Mucosa of descending colon (tissue), 3 donors: ENCODE data around the gene CACNA1H. TPM values are rescaled to one million over a fixed set of nuclear protein-coding genes. Genes with fewer than 3 reads are reported as not detected.

Experiments
- ATAC-seq: fragments of 200-7000 bp; cut with Tn5 transposase; one replicate; pipeline ENCODE4 v1.9.1; 2020; ENCODE audit warnings: mild to moderate bottlenecking, moderate library complexity
- DNase-seq, 3 donors: peaks; one replicate each; pipeline ENCODE4 v3.0.0-alpha.2; 2020
- H3K36me3 ChIP-seq: fragments of 200-600 bp; one replicate; pipeline ENCODE4 v1.8.0; 2021; ENCODE audit warnings: low read depth, mild to moderate bottlenecking
- H3K4me1 ChIP-seq: fragments of 200-600 bp; one replicate; pipeline ENCODE4 v1.8.0; 2021; ENCODE audit warnings: low read depth, mild to moderate bottlenecking
- H3K4me3 ChIP-seq: fragments of 200-600 bp; one replicate; pipeline ENCODE4 v1.8.0; 2021; ENCODE audit warnings: mild to moderate bottlenecking
- H3K9me3 ChIP-seq: fragments of 200-600 bp; one replicate; pipeline ENCODE4 v1.8.0; 2021; ENCODE audit warnings: mild to moderate bottlenecking
- intact Hi-C, 2 donors: fragments of 100-400 bp; cut with DNase I in 1 of 2; cut with micrococcal nuclease in 1 of 2; formaldehyde crosslinking; loops; one replicate each; pipeline versions ENCODE4 v1.11.0 to v1.11.1; 2022; cut with DNase I, micrococcal nuclease
- total RNA-seq, 3 donors: library from RNA; stranded (reverse); fragmentation: NEBNext Ultra II Directional in 2 of 3; extraction: Animal tissue kit (Norgen Biotek cat#: 25700) in 2 of 3; gene quantifications; one replicate each; pipeline versions ENCODE4 v1.2.1 to v1.2.4, GENCODE V29; 2021 to 2023
- TF ChIP-seq, protein P1 (sequence below): fragments of 200-600 bp; IDR thresholded peaks from one replicate; pipeline ENCODE4 v1.8.0; 2022; ENCODE audit warnings: antibody characterized with exemption, mild to moderate bottlenecking
- donor health status: DM: no; HTN: no; CAD: no; lungs with moderate emphysema.
- donor health status: DM: no; HTN: no; CAD: no.
- donor health status: DM: no; HTN: yes; CAD: no.

Gene CACNA1H
- total RNA-seq, 3 donors from 2014 or later = 6.0 to 160 (median 9.5) TPM

DNA sequence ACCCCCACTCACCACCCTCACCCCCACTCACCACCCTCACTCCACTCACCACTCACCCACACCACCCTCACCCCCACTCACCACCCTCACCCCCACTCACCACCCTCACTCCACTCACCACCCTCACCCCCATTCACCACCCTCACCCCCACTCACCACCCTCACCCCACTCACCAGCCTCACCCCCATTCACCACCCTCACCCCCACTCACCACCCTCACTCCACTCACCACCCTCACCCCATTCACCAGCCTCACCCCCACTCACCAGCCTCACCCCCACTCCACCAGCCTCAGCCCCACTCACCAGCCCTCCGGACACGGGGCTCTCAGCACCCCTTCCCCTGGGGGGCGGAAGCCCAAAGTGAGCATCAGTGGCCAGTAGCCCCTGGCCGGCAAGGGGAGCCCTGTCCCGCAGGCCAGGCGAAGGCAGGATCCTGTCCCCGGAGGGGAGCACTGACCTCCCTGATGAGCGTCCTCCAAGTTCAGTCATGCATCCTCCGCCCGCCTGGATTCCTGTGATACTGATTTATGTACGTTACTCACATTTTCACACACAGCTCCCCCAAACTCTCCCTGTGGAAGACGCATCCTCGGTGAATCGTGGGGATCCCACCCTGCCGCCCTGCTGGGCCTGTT, 38.9 kb upstream of the CACNA1H start:
- H3K4me1 ChIP-seq = no peaks in the 10 kb centered on the region
- TF ChIP-seq, protein P1, sequence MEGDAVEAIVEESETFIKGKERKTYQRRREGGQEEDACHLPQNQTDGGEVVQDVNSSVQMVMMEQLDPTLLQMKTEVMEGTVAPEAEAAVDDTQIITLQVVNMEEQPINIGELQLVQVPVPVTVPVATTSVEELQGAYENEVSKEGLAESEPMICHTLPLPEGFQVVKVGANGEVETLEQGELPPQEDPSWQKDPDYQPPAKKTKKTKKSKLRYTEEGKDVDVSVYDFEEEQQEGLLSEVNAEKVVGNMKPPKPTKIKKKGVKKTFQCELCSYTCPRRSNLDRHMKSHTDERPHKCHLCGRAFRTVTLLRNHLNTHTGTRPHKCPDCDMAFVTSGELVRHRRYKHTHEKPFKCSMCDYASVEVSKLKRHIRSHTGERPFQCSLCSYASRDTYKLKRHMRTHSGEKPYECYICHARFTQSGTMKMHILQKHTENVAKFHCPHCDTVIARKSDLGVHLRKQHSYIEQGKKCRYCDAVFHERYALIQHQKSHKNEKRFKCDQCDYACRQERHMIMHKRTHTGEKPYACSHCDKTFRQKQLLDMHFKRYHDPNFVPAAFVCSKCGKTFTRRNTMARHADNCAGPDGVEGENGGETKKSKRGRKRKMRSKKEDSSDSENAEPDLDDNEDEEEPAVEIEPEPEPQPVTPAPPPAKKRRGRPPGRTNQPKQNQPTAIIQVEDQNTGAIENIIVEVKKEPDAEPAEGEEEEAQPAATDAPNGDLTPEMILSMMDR = no peak
- no peaks in the 10 kb centered on the region for H3K36me3 ChIP-seq
- H3K9me3 ChIP-seq = no peaks in the 10 kb centered on the region
- H3K4me3 ChIP-seq = no peak overlapping the region
- ATAC-seq (no peak), DNase-seq (no peak)
- intact Hi-C loops = no loop called here

DNA sequence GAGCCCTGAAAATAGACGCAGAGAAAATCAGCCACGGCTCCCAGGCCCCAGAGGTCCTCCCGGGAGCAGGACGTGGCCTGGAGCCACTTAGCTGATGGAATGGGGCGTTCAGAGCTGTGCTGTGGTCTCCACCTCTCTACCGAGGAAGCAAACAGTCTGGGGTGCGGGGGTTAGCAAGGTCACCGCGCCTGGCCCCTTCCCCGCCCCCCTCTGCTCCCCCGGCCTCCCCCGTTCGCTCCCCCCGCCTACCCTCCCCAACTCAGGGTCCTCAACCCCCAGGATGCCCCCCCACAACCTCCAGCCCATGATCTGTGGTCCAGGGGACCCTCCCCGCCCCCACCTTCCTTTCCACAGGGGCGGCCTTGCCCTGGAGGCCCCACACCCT, 36.2 kb upstream of the CACNA1H start:
- TF ChIP-seq, protein P1 = no peak
- Histone ChIP-seq H3K4me3 (no peak overlapping the region), H3K4me1 (no peaks in the 10 kb centered on the region), H3K9me3 (no peaks in the 10 kb centered on the region), H3K36me3 (no peaks in the 10 kb centered on the region)
- intact Hi-C loops = no loop called here
- no peak for DNase-seq
- ATAC-seq = no peak

DNA sequence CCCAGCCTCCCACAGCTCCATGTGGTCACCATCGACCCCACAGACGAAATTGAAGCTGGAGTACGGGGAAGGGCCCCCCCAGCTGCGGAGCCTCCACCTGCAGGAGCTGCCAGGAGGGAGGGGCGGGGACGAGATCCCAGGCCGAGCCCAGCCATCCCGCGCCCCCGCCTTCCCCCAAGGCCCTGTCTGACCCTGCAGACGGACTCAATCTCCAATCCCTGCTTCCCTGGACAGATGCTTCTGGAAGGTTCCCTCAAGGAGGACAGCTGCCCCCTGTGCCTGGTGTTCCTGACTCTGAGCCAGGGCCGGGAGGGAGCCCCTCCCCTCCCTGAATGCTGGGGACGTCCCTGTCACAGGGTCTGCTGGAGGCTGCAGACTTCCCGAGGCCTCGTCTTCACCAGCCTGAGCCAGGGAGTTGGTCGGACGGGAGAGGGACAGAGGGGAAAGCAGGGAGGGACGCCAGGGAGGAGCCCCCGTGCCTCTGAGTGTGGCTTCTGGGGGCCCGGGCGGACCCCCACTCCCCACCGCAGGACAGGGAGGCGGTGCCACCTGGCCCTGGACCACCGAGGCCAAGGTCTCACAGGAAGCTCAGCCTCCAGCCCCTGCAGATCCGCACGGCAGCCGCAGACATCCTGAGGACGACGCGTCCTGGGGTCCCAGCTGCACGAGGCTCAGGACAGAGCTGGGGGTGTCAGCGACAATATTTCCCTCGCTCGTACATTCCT, 35.6 kb upstream of the CACNA1H start:
- ATAC-seq (no peak), DNase-seq (no peak)
- no peaks in the 10 kb centered on the region for H3K36me3 ChIP-seq
- no peak overlapping the region for H3K4me3 ChIP-seq
- H3K4me1 ChIP-seq = no peaks in the 10 kb centered on the region
- intact Hi-C loops = no loop called here
- TF ChIP-seq, protein P1 = no peak
- no peaks in the 10 kb centered on the region for H3K9me3 ChIP-seq

DNA sequence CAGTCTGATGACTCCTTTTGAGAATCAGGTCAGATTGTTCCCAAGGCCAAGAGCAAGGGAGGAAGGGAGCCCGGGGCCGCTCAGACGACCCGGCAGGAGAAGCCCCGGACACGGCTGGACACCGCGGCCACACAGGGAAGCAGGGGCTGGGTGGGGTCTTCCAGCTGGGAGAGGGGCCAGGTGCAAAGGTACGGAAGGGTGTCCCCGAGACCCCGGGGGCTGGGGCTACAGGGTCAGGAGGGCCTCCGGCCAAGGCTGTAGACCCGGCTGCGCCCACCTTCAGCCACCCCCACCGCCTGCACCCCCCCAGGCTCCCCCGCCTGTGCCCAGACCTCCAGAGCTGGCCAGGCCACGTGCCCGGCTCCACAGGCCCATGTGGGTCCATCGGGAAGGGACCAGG, 35.0 kb upstream of the CACNA1H start:
- ATAC-seq = no peak
- Histone ChIP-seq H3K36me3 (no peaks in the 10 kb centered on the region), H3K9me3 (no peaks in the 10 kb centered on the region), H3K4me1 (no peaks in the 10 kb centered on the region), H3K4me3 (no peak overlapping the region)
- intact Hi-C loops = no loop called here
- TF ChIP-seq, protein P1 = no peak
- DNase-seq = no peak

DNA sequence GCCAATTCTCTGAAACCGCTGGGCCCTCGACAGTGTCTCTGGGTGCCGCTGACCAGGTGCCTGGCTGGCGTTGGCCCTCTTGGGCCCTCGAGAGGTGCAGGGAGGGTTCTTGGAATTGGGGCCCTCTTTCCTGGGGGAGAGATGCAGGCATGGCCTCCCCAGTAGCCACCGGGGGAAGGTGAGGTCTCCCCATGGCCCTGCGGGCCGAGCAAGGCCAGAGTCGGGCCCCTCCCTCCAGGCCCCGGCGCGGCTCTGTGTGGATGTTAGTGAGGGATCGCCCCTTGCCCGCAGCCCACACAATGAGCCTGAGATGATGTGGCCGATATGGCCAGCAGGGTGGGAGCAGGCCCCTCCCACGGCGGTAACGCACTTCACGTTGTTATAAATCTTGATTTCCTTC, 33.8 kb upstream of the CACNA1H start:
- H3K36me3 ChIP-seq = no peaks in the 10 kb centered on the region
- TF ChIP-seq, protein P1 = no peak
- no peaks in the 10 kb centered on the region for H3K9me3 ChIP-seq
- no peak for DNase-seq
- intact Hi-C loops = no loop called here
- H3K4me3 ChIP-seq = no peak overlapping the region
- no peaks in the 10 kb centered on the region for H3K4me1 ChIP-seq
- no peak for ATAC-seq
